ENCODE results near the gene TSHZ1. TPM values are rescaled to one million over a fixed set of nuclear protein-coding genes. Genes with fewer than 3 reads are reported as not detected.

The TSHZ1 gene
- total and polyA plus RNA-seq, 2 of the 8 experiments (the other 6 are each of a cell fraction or from before 2014, with no cell fraction given), result 0.03 to 0.32 TPM

- H3K27me3 ChIP-seq (replicated peaks in 1 of 4; ENCODE audit: control insufficient read depth in 3 of 4, extremely low read depth in 1 of 4, insufficient read depth in 3 of 4, low read length in 3 of 4), result no peaks in the 10 kb centered on the region
- H3K79me1 ChIP-seq (ENCODE audit: low read depth, low read length), result no peaks in the 10 kb centered on the region
- FAIRE-seq (no peak), DNase-seq (ENCODE audit: low read depth in 1 of 2, low spot score in 2 of 2) (no peak)
- no peak overlapping the region for H2BK5ac ChIP-seq (ENCODE audit: low read depth, low read length)
- POLR2A ChIA-PET (ENCODE audit: partially characterized antibody), result no interaction called here
- H3K23me2 ChIP-seq (ENCODE audit: low read depth, low read length), result no peaks in the 10 kb centered on the region
- no peak overlapping the region for H3K9ac ChIP-seq (replicated peaks in 1 of 4; ENCODE audit: extremely low read depth in 1 of 4, low read depth in 3 of 4, low read length in 3 of 4)
- no peak overlapping the region for H3K4ac ChIP-seq (replicated peaks; ENCODE audit: insufficient read length, low read depth, low read length)
- CTCF ChIA-PET (ENCODE audit: partially characterized antibody), result no interaction called here
- no peak overlapping the region for H3K4me3 ChIP-seq (ENCODE audit: extremely low read depth in 1 of 4, insufficient read depth in 2 of 4, low read depth in 3 of 4, low read length in 4 of 4)
- TF ChIP-seq SIN3A (conservative IDR thresholded peaks at IDR 0.05 in 1 of 2, IDR thresholded peaks at IDR 0.05 in 1 of 2; ENCODE audit: low read depth in 1 of 2, low read length in 2 of 2), result no peak
- no peak for TF ChIP-seq HDAC2 (IDR thresholded peaks at IDR 0.05; ENCODE audit: borderline replicate concordance in 1 of 2, low read depth in 2 of 2, low read length in 2 of 2)
- no peak for TF ChIP-seq MAX (IDR thresholded peaks at IDR 0.05)
- no peak for TF ChIP-seq CREB1 (IDR thresholded peaks at IDR 0.05)
- no peak for TF ChIP-seq BCL11A (IDR thresholded peaks at IDR 0.05; ENCODE audit: low read depth in 2 of 2, low read length in 2 of 2)
- no peak overlapping the region for H3K23ac ChIP-seq (ENCODE audit: insufficient read length)
- H4K91ac ChIP-seq (replicated peaks; ENCODE audit: insufficient read length, low read length), result no peak overlapping the region
- H3K9me3 ChIP-seq (ENCODE audit: insufficient read depth in 2 of 2, low read depth in 1 of 2, low read length in 1 of 2), result peaks cover 0 to 6% of the 10 kb centered on the region in 2 experiments; a peak in 3 of 4 replicates
- H3K79me2 ChIP-seq (ENCODE audit: control insufficient read depth in 1 of 2, insufficient read depth in 2 of 2, low read length in 2 of 2), result no peaks in the 10 kb centered on the region
- no peak overlapping the region for H3K27ac ChIP-seq (ENCODE audit: low read depth, low read length)
- WGBS, 2 experiments (ENCODE audit: extremely low coverage in 1 of 2, insufficient coverage in 1 of 2, insufficient read length in 1 of 2, insufficient replicate concordance in 2 of 2, low coverage in 1 of 2, low lambda C conversion rate in 2 of 2, missing lambda C conversion rate in 1 of 2), result 88% methylated on average over 8 of the region's 8 CpGs; no CpG with 5 or more reads in 1 of the 2 experiments
- H3K4me1 ChIP-seq (replicated peaks in 1 of 4; ENCODE audit: control insufficient read depth in 3 of 4, insufficient read depth in 4 of 4, low read length in 3 of 4), result no peaks in the 10 kb centered on the region
- no peak overlapping the region for H4K5ac ChIP-seq (ENCODE audit: insufficient read length, low read depth, low read length)
- H2AFZ ChIP-seq (ENCODE audit: low read length), result no peak overlapping the region
- H3K56ac ChIP-seq (replicated peaks; ENCODE audit: insufficient read length, low read depth, low read length), result no peak overlapping the region
- H2BK12ac ChIP-seq (ENCODE audit: low read depth, low read length), result no peak overlapping the region
- H2AK5ac ChIP-seq (ENCODE audit: low read depth, low read length), result no peak overlapping the region
- H3K14ac ChIP-seq (ENCODE audit: insufficient read length), result no peak overlapping the region
- H3K4me2 ChIP-seq (ENCODE audit: insufficient read depth in 1 of 2, low read depth in 2 of 2, low read length in 2 of 2), result no peak overlapping the region
- H2BK120ac ChIP-seq (replicated peaks; ENCODE audit: low read depth, low read length), result no peak overlapping the region
- H4K20me1 ChIP-seq (replicated peaks in 1 of 2; ENCODE audit: control insufficient read depth in 1 of 2, insufficient read depth in 2 of 2, low read length in 2 of 2), result no peaks in the 10 kb centered on the region
- no peak overlapping the region for H3K18ac ChIP-seq (ENCODE audit: extremely low read depth, low read length)
- H2BK20ac ChIP-seq (ENCODE audit: low read length), result no peak overlapping the region
- H3K36me3 ChIP-seq (ENCODE audit: control insufficient read depth in 2 of 4, insufficient read depth in 4 of 4, low read length in 3 of 4), result no peaks in the 10 kb centered on the region
- H2BK15ac ChIP-seq (ENCODE audit: low read length), result no peak overlapping the region
- no peak overlapping the region for H4K8ac ChIP-seq (ENCODE audit: extremely low read depth, insufficient read depth, low read length)
Observed at GRCh38 chr18:75323821-75324585, 113.4 kb downstream of the TSHZ1 start.
